ENCODE results near the gene VPS4A. TPM values are rescaled to one million over a fixed set of nuclear protein-coding genes. Genes with fewer than 3 reads are reported as not detected.

Gene VPS4A
- total and polyA plus RNA-seq, 2 of the 4 experiments (the other 2 are of a cell fraction), result 23.3 to 25.2 TPM

GRCh38 chr16:69309316-69309715 lies 1.8 kb upstream of the VPS4A start:
- H3K18ac ChIP-seq (ENCODE audit: low read depth, low read length), result no peak overlapping the region
- H3K56ac ChIP-seq (ENCODE audit: extremely low read depth, insufficient read depth, low read length), result no peak overlapping the region
- no peak overlapping the region for H3K23ac ChIP-seq (ENCODE audit: low read depth, low read length)
- H2BK20ac ChIP-seq (ENCODE audit: low read depth, low read length), result no peak overlapping the region
- WGBS, 2 experiments (ENCODE audit: extremely low coverage in 2 of 2, insufficient read length in 1 of 2), result 65% methylated on average over 7 of the region's 12 CpGs; no CpG with 5 or more reads in 1 of the 2 experiments
- BruUV-seq (replicated peaks), result no TSS peak
- no peak overlapping the region for H2AFZ ChIP-seq (replicated peaks; ENCODE audit: low read length, poor library complexity)
- H2AK5ac ChIP-seq (ENCODE audit: low read depth, low read length), result no peak overlapping the region; the same call in 1 of the 2 replicates
- peaks cover 8 to 28% of the 10 kb centered on the region in 2 experiments for H3K79me1 ChIP-seq (ENCODE audit: low read depth in 1 of 2, low read length in 2 of 2)
- H3K9me3 ChIP-seq (ENCODE audit: control insufficient read depth, insufficient read depth, low read length), result no peaks in the 10 kb centered on the region
- ChIA-PET POLR2A (ENCODE audit: unreplicated experiment) (no interaction called here), CTCF (no interaction called here)
- H2BK5ac ChIP-seq (ENCODE audit: low read depth, low read length, poor library complexity, severe bottlenecking), result no peak overlapping the region
- no peak overlapping the region for H4K8ac ChIP-seq (ENCODE audit: low read depth in 2 of 2, low read length in 2 of 2)
- no peak overlapping the region for H2BK120ac ChIP-seq (ENCODE audit: low read depth, low read length)
- no peak overlapping the region for H3K4me3 ChIP-seq (ENCODE audit: insufficient read depth, low read depth, low read length)
- no peak overlapping the region for H4K5ac ChIP-seq (ENCODE audit: low read depth, low read length)
- H3K4ac ChIP-seq (ENCODE audit: low read depth, low read length), result no peak overlapping the region
- ATAC-seq (ENCODE audit: low read depth) (no peak), DNase-seq (no peak)
- H3K9ac ChIP-seq (ENCODE audit: low read depth, low read length), result no peak overlapping the region
- dilution Hi-C loops (cut with HindIII; ENCODE audit: low sequenced_read_pairs, unreplicated experiment), result no loop called here
- peaks cover 6% of the 10 kb centered on the region; the same call in 1 of the 2 replicates for H3K9me1 ChIP-seq (ENCODE audit: insufficient read depth, low read length)
- no peak for TF ChIP-seq SMC3 (IDR thresholded peaks at IDR 0.05; ENCODE audit: low read depth, low read length)
- no peak for TF ChIP-seq BHLHE40 (IDR thresholded peaks at IDR 0.05; ENCODE audit: low read depth, low read length)
- no peak for TF ChIP-seq RCOR1 (IDR thresholded peaks at IDR 0.05; ENCODE audit: insufficient replicate concordance, low read length)
- no peak for TF ChIP-seq USF2 (IDR thresholded peaks at IDR 0.05; ENCODE audit: low read depth, low read length)
- TF ChIP-seq POLR2A (IDR thresholded peaks at IDR 0.05; ENCODE audit: low read depth, low read length), result no peak
- no peak overlapping the region for H2BK15ac ChIP-seq (ENCODE audit: low read depth, low read length)
- H3K36me3 ChIP-seq (ENCODE audit: control insufficient read depth, insufficient read depth, low read length), result peaks cover 8% of the 10 kb centered on the region; the same call in 1 of the 2 replicates
- in situ Hi-C loops (cut with MboI; ENCODE audit: low sequenced_read_pairs), result no loop called here
- intact Hi-C loops (cut with micrococcal nuclease), result no loop called here
- no peak overlapping the region for H3K4me2 ChIP-seq (ENCODE audit: low read depth, low read length)
- peak overlapping the region; percentile 9 for H2AK9ac ChIP-seq (replicated peaks; ENCODE audit: low read depth, low read length, poor library complexity)
- no peak overlapping the region for H3K27ac ChIP-seq (ENCODE audit: insufficient read depth, low read length)
- no peaks in the 10 kb centered on the region for H3K27me3 ChIP-seq (ENCODE audit: control insufficient read depth, insufficient read depth, low read length)
- no peak overlapping the region for H4K91ac ChIP-seq (ENCODE audit: insufficient read depth, low read depth, low read length)
- H3K4me1 ChIP-seq (ENCODE audit: control insufficient read depth, insufficient read depth, low read length), result peaks cover 4% of the 10 kb centered on the region
- H4K20me1 ChIP-seq (ENCODE audit: insufficient read depth, low read length), result peaks cover 18% of the 10 kb centered on the region
- H3K14ac ChIP-seq (replicated peaks; ENCODE audit: low read depth, low read length), result no peak overlapping the region

All from IMR-90 (cell line).